AG08396 (cell line): Measurements from ENCODE around the gene LDLRAP1.

Experiments
- DNase-seq: peaks from one replicate; pipeline ENCODE4 v3.0.0; 2012; ENCODE audit warnings: low spot score, mixed read lengths

LDLRAP1 gene

GRCh38 chr1:25524568-25525360, 18.6 kb upstream of the LDLRAP1 start:
- no peak for DNase-seq

GRCh38 chr1:25525361-25525688, 18.1 kb upstream of the LDLRAP1 start:
- DNase-seq, result no peak

GRCh38 chr1:25526753-25527152, 16.7 kb upstream of the LDLRAP1 start:
- no peak for DNase-seq

- no peak for DNase-seq
Measured at GRCh38 chr1:25527226-25527846, 16.1 kb upstream of the LDLRAP1 start.

- DNase-seq, result no peak
Measured at GRCh38 chr1:25527946-25528595, 15.3 kb upstream of the LDLRAP1 start.

- DNase-seq, result no peak
Measured at GRCh38 chr1:25528881-25529517, 14.4 kb upstream of the LDLRAP1 start.

- no peak for DNase-seq
Measured at GRCh38 chr1:25529518-25530185, 13.8 kb upstream of the LDLRAP1 start.

GRCh38 chr1:25530186-25531081, 13.0 kb upstream of the LDLRAP1 start:
- DNase-seq, result no peak

GRCh38 chr1:25531082-25531461, 12.3 kb upstream of the LDLRAP1 start:
- no peak for DNase-seq

GRCh38 chr1:25532970-25533369, 10.4 kb upstream of the LDLRAP1 start:
- no peak for DNase-seq

GRCh38 chr1:25533775-25534409, 9.5 kb upstream of the LDLRAP1 start:
- DNase-seq, result no peak

GRCh38 chr1:25534410-25534788, 9.0 kb upstream of the LDLRAP1 start:
- DNase-seq, result no peak

GRCh38 chr1:25536124-25536523, 7.3 kb upstream of the LDLRAP1 start:
- DNase-seq, result no peak

- DNase-seq, result no peak
Measured at GRCh38 chr1:25537153-25537831, 6.1 kb upstream of the LDLRAP1 start.

- no peak for DNase-seq
Measured at GRCh38 chr1:25538191-25538767, 5.1 kb upstream of the LDLRAP1 start.

GRCh38 chr1:25540750-25541342, 2.6 kb upstream of the LDLRAP1 start:
- no peak for DNase-seq

GRCh38 chr1:25541425-25541824, 2.0 kb upstream of the LDLRAP1 start:
- DNase-seq, result no peak

GRCh38 chr1:25541889-25542658, 1.3 kb upstream of the LDLRAP1 start:
- DNase-seq, result no peak

GRCh38 chr1:25543005-25543424, 391 bp upstream of the LDLRAP1 start:
- no peak for DNase-seq
